Amniotic stem cell (primary cell): ENCODE results near the gene PTPN11.
"Not testable (repeated sequence)": the region's sequence is repeated elsewhere in the genome, so short reads cannot be mapped to it uniquely, and the experiment has no call there.

Experiments used
- DNase-seq: peaks from one replicate; lab custom pipeline; 2025; lab: John Stamatoyannopoulos, UW

Gene PTPN11

GRCh38 chr12:112448165-112448564, 29.4 kb downstream of the PTPN11 start:
- DNase-seq = not testable (repeated sequence)

- DNase-seq = no peak
These were observed 32.0 kb downstream of the PTPN11 start for GRCh38 chr12:112450725-112451124.

GRCh38 chr12:112456029-112456428, 37.3 kb downstream of the PTPN11 start:
- no peak for DNase-seq

GRCh38 chr12:112457142-112457541, 38.4 kb downstream of the PTPN11 start:
- DNase-seq = not testable (repeated sequence)

- DNase-seq = no peak
These were observed 39.6 kb downstream of the PTPN11 start for GRCh38 chr12:112458330-112458729.

DNA sequence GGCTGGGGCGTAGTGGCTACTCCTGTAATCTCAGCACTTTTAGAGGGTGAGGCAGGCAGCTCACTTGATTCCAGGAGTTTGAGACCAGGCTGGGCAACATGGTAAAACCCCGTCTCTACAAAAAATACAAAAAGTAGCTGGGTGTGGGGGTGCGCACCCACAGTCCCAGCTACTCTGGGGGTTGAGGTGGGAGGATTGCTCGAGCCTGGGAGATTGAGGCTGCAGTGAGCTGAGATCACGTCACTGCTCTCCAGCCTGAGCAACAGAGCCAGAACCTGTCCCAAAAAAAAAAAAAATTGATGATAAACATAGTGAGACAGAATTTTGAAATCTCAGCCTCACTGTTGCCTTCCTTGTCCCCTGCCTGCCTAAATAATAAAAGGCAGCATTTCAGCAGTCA, 40.0 kb downstream of the PTPN11 start:
- DNase-seq = no peak

GRCh38 chr12:112463478-112463877, 44.7 kb downstream of the PTPN11 start:
- DNase-seq = no peak

DNA sequence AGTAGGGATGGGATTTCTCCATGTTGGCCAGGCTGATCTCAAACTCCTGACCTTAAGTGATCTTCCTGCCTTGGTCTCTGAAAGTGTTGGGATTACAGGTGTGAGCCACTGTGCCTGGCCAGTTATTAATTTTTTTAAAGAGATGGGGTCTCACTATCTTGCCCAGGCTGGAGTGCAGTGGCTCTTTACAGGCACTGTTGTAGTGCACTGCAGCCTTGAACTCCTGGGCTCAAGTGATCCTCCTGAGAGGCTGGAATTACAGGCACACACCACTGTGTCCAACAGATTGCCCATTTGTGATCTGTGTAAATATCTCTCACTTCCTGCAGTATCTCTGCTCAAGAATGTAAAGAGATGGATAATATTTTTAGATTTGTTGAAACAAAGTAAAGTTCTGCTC, 45.9 kb downstream of the PTPN11 start:
- DNase-seq = no peak

DNA sequence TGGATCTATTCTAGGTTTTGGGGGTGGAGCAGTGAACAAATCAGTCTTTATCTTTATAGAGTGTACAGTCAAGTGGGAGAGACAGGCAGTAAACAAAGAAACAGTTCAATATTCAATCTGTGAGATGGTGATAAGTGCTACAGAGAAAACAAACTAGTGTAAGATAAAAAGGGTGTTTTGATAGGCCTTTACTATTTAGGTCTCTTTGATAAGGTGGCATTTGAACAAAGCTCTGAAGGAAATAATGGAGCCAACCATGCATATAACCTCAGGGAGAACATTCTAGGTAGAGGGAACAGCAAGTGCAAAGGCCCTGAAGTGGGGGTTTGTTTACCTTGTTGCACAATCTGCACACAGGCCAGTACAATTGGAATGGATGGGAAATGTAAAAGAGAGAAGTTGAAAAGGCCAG, 47.3 kb downstream of the PTPN11 start:
- no peak for DNase-seq

GRCh38 chr12:112466835-112467234, 48.1 kb downstream of the PTPN11 start:
- DNase-seq = no peak

- no peak for DNase-seq
These were observed 49.3 kb downstream of the PTPN11 start for GRCh38 chr12:112468046-112468445.

DNA sequence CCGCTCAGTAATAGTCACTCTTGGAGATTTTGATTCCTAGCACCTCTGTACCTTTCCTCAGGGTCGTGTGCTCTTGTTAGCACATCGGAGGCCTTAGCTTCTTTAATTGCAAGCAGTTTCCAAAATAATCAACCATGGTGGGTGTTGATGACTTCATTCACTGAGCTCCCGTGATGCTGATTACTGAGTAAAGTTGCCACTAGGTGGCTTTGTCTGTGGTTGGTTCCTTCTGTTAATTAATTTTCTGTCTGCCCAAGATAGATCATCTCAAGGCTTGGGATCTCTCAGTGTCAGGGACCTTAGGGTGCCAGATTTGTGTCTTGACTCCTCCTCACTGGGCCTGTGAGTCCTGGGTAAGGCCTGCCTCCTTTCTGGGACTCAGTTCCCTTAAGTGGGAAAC, 54.3 kb downstream of the PTPN11 start:
- no peak for DNase-seq

DNA sequence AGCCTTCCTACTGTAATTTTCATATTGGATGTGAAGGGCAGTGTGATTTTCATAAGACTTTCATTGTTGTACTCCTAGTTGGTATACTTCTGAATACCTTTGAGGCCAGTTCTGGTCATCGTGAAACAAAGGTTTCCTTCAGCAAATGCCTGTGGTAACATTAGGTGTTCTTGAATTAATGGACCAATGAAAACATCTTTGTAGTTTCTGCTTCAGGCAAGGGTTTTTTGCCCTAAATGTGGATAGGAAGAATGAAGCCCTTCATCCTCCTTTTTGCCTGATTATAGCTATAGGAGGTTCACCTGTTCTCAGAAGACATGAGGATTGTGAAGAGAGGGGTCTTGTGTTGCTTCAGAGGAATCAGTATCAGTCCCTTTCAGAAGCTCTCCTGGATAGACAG, 60.7 kb downstream of the PTPN11 start:
- DNase-seq = no peak

DNA sequence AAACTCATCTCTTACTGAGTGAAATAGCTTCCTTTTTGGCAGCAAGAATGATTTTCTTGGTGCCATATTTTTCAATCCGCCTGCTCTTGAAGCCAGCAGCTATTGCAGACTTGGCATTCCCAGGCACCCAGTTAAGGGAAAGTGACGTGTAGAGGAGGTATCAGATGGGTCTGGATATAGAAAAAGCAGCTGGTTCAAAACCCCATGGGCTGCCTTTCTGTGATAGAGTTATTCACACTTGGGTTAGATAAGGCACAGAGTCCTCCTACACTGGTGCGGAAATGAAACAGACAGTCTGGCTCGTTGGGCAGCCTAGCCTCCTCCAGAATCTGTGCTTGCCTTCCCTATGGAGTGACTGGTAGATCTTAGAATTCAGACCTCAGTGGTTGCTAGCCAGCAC, 62.2 kb downstream of the PTPN11 start:
- no peak for DNase-seq

- DNase-seq = no peak
These were observed 64.0 kb downstream of the PTPN11 start for GRCh38 chr12:112482733-112483132.

- no peak for DNase-seq
These were observed 67.6 kb downstream of the PTPN11 start for GRCh38 chr12:112486361-112486760.

DNA sequence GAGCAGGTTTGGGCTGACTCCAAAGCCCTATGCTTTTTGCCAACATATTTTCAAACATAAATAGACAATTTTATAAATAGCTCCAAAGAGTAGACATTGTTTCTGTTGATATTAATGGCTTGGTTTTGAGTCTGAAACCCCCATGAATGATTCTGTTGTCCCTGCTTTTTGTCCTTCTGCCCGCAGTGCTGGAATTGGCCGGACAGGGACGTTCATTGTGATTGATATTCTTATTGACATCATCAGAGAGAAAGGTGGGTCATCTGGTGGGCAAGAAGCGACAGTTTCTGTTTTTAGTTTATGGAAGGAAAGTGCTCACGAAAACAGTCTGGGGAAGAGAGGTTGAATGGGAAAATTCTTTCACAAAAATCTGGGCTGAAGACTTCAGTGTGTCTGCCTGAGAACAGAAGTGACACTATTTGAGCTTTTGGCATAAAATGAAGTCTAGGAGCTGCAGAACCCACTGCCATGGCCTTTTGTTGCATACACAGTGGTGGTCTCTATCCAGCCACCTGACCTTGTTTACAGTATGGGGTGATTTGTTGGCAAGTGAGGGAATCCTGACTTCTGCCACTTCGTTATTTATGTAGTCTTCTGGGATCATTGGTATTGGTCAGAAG, 69.6 kb downstream of the PTPN11 start:
- DNase-seq = no peak

GRCh38 chr12:112489456-112489855, 70.7 kb downstream of the PTPN11 start:
- no peak for DNase-seq

GRCh38 chr12:112496496-112496895, 77.7 kb downstream of the PTPN11 start:
- DNase-seq = no peak

GRCh38 chr12:112498580-112498979, 79.8 kb downstream of the PTPN11 start:
- no peak for DNase-seq

DNA sequence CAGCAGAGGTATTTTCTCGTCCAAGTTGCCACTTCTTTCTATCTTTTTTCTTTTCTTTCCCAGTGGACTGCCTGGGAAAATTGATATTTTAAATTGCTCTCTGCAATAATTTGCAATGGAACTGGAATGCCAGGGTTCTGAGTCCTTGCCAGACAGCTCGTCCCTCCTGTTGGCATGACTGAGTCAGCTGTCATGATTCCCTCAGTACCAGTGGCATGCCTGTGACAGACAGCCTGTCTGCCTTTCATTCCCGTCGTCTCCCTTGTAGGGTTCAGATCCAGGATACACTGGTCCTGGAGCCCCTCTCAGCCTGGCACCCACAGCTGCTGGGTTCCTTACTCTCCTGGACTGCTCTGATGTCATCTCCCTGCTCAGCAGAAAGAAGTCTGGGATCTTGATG, 84.8 kb downstream of the PTPN11 start:
- no peak for DNase-seq

- DNase-seq = no peak
These were observed 87.9 kb downstream of the PTPN11 start for GRCh38 chr12:112506513-112507166.

- DNase-seq = no peak
These were observed 94.7 kb downstream of the PTPN11 start for GRCh38 chr12:112513471-112513870.

DNA sequence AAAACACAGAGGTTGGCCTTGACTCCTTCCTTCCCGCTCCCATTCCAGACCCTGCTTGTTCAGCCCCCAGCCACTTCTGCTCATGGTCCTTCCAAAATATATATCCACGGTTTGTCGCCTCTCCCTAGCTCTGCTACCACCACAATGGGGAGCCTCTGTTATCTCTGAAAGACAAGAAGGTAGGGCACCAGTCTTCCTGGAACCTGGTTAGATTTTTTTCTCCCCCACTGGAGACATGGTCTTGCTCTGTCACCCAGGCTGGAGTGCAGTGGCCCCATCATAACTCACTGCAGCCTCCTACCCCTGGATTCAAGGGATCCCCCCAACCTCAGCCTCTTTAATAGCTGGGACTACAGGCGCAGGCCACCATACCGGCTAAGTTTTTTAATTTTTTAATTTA, 95.7 kb downstream of the PTPN11 start:
- no peak for DNase-seq
